ENCODE data around the gene MCUB.
"Not testable (repeated sequence)": the region's sequence is repeated elsewhere in the genome, so short reads cannot be mapped to it uniquely, and the experiment has no call there.

MCUB gene

GRCh38 chr4:109548655-109549054 is 11.4 kb upstream of the MCUB start:
- DNase-seq (ENCODE audit: low read depth), result no peak
- no peak overlapping the region for H3K4me3 ChIP-seq (ENCODE audit: low read depth, low read length)
- TF ChIP-seq, protein P1, sequence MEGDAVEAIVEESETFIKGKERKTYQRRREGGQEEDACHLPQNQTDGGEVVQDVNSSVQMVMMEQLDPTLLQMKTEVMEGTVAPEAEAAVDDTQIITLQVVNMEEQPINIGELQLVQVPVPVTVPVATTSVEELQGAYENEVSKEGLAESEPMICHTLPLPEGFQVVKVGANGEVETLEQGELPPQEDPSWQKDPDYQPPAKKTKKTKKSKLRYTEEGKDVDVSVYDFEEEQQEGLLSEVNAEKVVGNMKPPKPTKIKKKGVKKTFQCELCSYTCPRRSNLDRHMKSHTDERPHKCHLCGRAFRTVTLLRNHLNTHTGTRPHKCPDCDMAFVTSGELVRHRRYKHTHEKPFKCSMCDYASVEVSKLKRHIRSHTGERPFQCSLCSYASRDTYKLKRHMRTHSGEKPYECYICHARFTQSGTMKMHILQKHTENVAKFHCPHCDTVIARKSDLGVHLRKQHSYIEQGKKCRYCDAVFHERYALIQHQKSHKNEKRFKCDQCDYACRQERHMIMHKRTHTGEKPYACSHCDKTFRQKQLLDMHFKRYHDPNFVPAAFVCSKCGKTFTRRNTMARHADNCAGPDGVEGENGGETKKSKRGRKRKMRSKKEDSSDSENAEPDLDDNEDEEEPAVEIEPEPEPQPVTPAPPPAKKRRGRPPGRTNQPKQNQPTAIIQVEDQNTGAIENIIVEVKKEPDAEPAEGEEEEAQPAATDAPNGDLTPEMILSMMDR (IDR thresholded peaks at IDR 0.05; ENCODE audit: control insufficient read depth, extremely low read depth, insufficient read depth), result no peak

DNA sequence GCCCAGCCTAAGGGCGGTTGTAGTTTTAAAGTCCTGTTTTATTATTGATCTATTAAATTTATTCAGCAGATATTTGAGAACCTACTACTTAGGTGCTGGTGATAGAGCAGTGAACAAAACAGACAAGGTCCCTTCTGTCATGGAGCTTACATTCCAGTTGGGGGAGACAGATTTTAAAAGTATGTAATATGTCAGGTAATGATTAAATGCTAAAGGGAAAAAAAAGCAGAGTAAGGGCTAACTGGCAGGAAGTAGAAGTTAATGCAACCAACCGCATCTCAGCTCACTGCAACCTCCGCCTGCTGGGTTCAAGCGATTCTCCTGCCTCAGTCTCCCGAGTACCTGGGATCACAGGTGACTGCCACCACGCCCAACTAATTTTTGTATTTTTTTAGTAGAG is 7.8 kb upstream of the MCUB start:
- DNase-seq (ENCODE audit: low read depth), result no peak
- H3K4me3 ChIP-seq (ENCODE audit: low read depth, low read length), result no peak overlapping the region
- TF ChIP-seq, protein P1 (IDR thresholded peaks at IDR 0.05; ENCODE audit: control insufficient read depth, extremely low read depth, insufficient read depth), result no peak

DNA sequence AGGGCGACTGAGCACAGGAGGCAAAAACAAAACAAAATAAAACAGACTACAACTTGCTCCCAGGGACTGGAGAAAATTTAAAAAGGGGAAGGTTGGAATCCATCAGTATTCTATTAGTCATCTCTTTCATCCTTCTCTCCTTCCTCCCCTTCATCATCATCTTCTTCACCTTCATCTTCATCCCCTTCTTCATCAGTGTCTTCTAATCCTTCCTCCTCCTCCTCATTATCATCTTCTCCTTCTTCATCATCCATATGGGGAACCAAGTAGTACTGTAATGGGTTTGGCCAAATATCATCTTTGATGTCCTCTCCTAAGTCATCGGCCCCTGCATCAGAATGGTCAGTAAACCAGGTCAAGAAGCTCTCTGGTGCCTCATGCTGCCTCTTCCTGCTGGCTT is 6.9 kb upstream of the MCUB start:
- DNase-seq (ENCODE audit: low read depth), result no peak
- TF ChIP-seq, protein P1 (IDR thresholded peaks at IDR 0.05; ENCODE audit: control insufficient read depth, extremely low read depth, insufficient read depth), result no peak
- no peak overlapping the region for H3K4me3 ChIP-seq (ENCODE audit: low read depth, low read length)

- H3K4me3 ChIP-seq (ENCODE audit: low read depth, low read length), result no peak overlapping the region
- no peak for DNase-seq (ENCODE audit: low read depth)
- TF ChIP-seq, protein P1 (IDR thresholded peaks at IDR 0.05; ENCODE audit: control insufficient read depth, extremely low read depth, insufficient read depth), result no peak
Measured at GRCh38 chr4:109554971-109555370, 5.1 kb upstream of the MCUB start.

- no peak for DNase-seq (ENCODE audit: low read depth)
- TF ChIP-seq, protein P1 (IDR thresholded peaks at IDR 0.05; ENCODE audit: control insufficient read depth, extremely low read depth, insufficient read depth), result no peak
- H3K4me3 ChIP-seq (ENCODE audit: low read depth, low read length), result no peak overlapping the region
Measured at GRCh38 chr4:109557433-109557832, 2.6 kb upstream of the MCUB start.

GRCh38 chr4:109558095-109558494 is 2.0 kb upstream of the MCUB start:
- DNase-seq (ENCODE audit: low read depth); H3K4me3 ChIP-seq (ENCODE audit: low read depth, low read length): not testable (repeated sequence)

GRCh38 chr4:109559625-109559982 is 442 bp upstream of the MCUB start:
- no peak for DNase-seq (ENCODE audit: low read depth)
- peak overlapping the region; percentile 39 for H3K4me3 ChIP-seq (ENCODE audit: low read depth, low read length)
- TF ChIP-seq, protein P1 (IDR thresholded peaks at IDR 0.05; ENCODE audit: control insufficient read depth, extremely low read depth, insufficient read depth), result no peak
